Stimulated activated CD8-positive, alpha-beta memory T cell treated with anti-CD3 and anti-CD28 coated beads, Interleukin-15, amount 100 ng/mL, for 48 hours (primary cell): Measurements from ENCODE around the gene HLTF.

ENCODE experiments used
- DNase-seq, 2 donors: peaks; one replicate each; pipeline ENCODE4 v3.0.0-alpha.2; 2020; ENCODE audit warnings: low read depth in 2 of 2

HLTF gene

GRCh38 chr3:149016669-149017541 lies 69.4 kb downstream of the HLTF start:
- no peak for DNase-seq

DNA sequence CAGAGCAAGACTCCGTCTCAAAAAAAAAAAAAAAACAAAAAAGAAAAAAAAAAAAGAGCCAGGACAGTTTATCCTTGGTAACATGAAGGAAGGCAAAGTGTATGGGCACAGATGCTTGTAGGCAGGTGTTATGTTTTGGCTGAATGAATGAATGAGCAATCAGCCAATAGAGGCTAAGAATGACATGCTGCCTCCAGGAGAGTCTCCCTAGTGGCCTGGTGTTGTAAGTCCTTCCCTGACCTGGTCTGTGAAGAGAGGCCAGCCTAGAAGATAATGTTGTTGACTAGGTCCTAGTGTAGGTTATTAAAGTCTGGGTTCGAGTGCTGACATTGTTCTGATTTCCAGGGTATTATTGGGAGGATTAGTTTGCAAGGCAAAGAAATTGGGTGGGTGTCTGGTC lies 70.1 kb downstream of the HLTF start:
- DNase-seq = no peak

- DNase-seq = no peak
Observed at GRCh38 chr3:149015393-149015792, 70.9 kb downstream of the HLTF start.

GRCh38 chr3:149013726-149014125 lies 72.6 kb downstream of the HLTF start:
- DNase-seq = no peak

DNA sequence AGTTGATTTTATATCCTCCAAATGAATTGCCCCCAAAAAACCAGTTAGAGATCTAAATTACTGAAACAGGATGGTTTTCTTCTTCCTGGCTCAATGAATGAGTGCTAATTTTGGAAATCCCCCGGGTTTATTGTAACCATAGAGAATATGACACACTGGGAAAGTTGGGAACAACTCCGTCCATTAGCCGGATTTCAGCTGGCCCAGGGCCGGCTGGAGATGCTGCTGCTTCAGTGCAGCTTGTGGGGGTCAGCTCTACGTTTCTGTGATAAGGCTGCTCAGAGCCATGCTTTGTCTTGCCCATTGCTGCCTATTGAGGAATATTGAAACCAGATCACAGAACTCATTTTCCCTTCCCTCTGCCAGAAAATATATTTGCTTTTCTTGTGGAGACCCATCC lies 74.7 kb downstream of the HLTF start:
- DNase-seq = no peak

DNA sequence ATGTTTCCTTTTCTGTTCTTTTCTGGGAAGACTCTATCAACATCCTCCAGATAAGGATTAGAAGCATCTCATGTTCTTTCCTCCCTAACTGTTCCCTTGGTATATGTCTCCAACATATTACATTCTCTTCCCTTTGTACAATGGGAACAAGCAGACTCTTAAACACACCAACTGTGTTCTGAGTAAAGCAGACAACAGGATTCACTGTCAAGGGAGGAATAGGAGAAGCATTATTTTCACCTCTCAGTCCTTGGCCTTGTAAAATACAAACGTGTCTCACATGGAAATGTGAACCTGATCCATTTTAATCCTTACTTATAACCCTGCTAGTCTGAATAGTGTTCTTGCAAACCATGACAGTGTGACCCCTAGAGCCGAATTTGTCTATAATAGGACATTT lies 75.4 kb downstream of the HLTF start:
- DNase-seq = no peak

- DNase-seq = no peak
Observed at GRCh38 chr3:149010504-149010951, 75.8 kb downstream of the HLTF start.

- peak in 1 of 2 donors; percentile 15 for DNase-seq
Observed at GRCh38 chr3:149009732-149010131, 76.6 kb downstream of the HLTF start.

DNA sequence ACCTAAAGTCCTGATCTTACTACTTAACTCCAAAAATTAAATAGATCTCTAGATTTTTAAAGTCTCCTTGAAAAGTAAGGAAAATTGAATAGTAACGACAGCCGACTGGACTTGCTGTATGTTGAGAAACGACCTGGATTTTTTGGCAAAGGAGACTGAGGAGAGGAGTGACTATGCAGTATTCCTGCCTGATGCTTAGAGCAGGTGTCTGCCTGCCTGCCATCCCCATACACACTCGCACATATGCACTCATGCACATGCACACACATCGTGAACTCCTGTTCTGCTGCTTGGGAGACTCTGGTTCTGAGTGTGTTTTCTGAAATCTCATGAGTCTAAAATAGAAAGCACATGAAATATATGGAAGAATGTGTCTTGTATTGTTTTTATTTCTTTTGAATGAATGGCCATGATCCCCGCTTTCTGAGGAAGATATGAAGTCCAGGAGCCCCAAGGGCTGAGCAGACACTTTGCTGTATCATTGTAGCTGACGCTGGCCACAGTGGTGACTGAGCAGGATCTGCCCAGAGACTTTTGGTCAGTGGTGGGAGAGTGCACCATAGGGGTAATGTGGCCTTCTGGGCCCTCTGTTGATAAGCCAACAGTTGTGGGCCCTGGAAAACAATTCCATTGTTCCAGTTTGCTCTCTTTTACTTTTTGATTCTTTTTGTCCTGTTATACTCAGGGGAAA lies 78.6 kb downstream of the HLTF start:
- no peak for DNase-seq

- no peak for DNase-seq
Observed at GRCh38 chr3:149005416-149005815, 80.9 kb downstream of the HLTF start.

GRCh38 chr3:149004622-149005021 lies 81.7 kb downstream of the HLTF start:
- no peak for DNase-seq

GRCh38 chr3:149003653-149004305 lies 82.6 kb downstream of the HLTF start:
- no peak for DNase-seq

DNA sequence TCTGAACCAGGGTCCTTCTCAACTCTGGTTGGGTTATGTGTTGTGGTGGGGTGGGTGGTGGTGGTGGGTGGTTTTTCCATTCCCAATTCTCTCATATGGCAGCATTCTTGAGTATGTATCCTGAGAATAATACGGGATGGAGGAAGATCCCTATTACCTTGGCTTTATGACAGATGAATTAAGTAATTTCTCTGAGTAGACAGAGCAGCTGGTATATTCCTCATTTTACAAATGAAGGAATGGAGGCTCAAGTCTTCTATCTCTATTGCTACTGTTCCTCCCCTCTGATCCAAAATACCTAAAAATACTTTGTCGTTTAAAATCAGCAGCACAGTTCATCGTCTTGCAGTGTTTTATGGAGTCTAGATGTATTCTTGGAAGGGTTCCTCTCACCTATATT lies 84.6 kb downstream of the HLTF start:
- no peak for DNase-seq

DNA sequence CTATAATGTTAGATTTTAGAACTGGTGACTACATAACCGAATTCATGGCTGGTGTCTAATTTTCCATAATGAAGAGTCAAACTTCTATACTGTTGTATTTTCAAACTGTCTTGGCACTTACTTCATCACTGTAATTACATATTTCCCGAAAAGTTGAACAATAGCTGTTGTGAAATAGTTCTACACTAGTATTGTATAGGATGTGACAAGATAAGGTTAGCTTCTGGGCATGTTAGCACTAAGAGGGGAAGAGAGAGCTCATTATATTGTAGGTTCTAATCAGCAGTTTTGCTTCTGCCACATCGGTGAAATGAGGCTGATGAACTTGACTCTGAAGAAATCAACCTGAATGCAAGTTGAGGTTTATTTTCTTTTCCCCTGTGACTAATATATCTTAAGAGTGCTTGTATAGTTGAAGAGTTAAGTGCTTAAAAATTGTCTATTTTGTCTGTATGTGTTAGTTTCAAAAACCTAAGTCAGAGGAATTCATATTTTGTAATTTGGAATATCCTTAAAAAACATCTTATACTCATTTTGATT lies 86.1 kb downstream of the HLTF start:
- no peak for DNase-seq

- no peak for DNase-seq
Observed at GRCh38 chr3:148999806-149000205, 86.5 kb downstream of the HLTF start.

DNA sequence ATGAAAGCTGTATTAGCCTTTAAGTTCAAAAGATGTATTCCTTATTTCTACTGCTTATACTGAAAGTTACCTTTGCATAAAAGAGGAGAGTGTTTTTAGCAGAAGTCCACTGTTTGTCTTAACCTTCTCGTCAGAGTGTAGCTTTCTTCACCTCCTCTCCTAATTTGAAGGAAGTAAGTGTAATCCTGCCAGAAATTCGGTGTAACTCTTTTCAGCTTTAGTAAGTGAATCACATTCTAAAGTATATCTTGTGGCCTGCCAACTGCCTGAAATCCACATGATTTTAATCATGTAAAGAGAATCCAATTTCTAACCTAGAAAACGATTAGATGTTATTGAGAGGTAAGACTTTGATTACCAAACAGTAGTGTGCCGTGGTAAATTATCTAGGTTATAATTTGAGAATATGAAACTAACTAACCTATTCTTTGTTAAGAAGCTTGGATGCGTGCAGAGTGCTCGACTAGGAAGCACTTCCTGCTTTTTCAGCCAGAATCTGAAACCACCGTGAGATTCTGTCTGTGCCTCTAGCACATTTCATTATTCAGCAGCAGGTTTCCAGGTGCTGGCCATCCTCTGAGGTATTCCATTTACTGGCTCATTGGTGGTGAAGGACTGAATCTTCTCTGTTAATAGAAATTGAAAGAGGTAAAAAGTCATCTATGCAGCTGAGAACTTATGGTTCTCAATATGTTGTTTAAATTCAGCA lies 87.5 kb downstream of the HLTF start:
- DNase-seq = no peak

- DNase-seq = no peak
Observed at GRCh38 chr3:148998297-148998696, 88.0 kb downstream of the HLTF start.

DNA sequence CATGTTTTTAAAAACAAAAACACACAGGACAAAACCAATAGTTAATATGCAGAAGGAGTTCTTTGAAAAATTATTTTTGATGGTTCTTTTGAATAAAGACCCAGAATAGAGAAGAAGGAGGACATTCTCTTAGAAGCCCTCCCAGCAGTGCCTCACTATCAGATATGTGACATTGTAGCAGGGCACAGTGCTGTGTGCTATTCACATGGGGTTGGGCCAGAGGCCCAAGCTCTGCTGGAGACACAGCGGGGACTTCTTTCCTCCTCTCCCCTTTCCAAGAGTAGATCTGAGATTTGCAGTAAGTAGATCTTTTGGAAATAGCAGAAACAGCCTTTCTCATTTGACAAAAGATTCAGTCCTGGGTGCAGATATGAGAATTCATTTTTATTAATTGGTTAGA lies 88.7 kb downstream of the HLTF start:
- no peak for DNase-seq

GRCh38 chr3:148992635-148993255 lies 93.6 kb downstream of the HLTF start:
- DNase-seq = no peak

DNA sequence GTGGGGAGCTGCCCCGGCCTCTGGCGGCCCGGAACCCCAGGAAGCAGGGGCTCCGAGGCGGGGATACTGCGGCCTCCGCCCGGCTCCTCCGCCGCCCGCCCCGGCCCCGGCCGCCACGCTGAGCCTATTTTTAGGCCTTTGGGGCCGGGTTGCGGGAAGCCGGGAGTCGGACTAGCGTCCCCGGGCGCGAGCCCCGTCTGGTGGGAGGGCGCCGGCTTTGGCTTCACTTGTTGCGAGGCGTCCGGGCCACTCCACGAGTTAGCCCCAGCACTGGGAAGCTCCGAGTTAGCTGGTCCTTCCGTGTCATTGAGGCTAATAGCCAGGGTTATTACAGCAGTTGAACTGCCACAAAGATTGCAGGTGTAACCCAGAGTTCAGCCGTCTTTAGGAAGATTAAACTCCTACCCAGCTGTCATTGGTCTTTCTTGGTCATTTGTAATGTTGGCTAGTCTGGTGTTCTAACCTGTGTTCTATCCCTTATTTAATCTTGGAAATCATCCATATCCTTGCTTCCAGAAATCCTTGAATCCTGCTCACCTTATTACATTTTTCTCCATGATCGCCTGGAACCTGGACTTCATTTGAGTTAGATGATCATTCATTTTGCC lies 94.2 kb downstream of the HLTF start:
- DNase-seq = no peak
